DND-41 (cell line): ENCODE measurements around the gene PRKG2.

Experiments used
- ATAC-seq: fragments of 200-7000 bp; cut with Tn5 transposase; 3 replicates; pipeline ENCODE4 v1.9.1; 2021; ENCODE audit warnings: low read depth; ENCODE audit not compliant: insufficient read depth
- DNase-seq: peaks from one replicate; pipeline ENCODE4 v3.0.0-alpha.2; 2020
- H2AFZ ChIP-seq: 2 replicates; pipeline ENCODE4 v1.6.0; 2012; ENCODE audit warnings: low read depth, low read length
- H3K27ac ChIP-seq: 2 replicates; pipeline ENCODE4 v1.5.1; 2012; ENCODE audit warnings: low read length, inconsistent platforms
- H3K27me3 ChIP-seq: fragments of 200-600 bp; sonication (generic); 2 replicates; pipeline ENCODE4 v1.6.0; 2012; ENCODE audit warnings: low read length, mild to moderate bottlenecking, inconsistent platforms; ENCODE audit not compliant: insufficient read depth, poor library complexity
- H3K36me3 ChIP-seq: 2 replicates; pipeline ENCODE4 v1.5.1; 2012; ENCODE audit warnings: low read length, inconsistent platforms; ENCODE audit not compliant: insufficient read depth
- H3K4me1 ChIP-seq: 2 replicates; pipeline ENCODE4 v1.5.1; 2012; ENCODE audit warnings: mild to moderate bottlenecking, low read length; ENCODE audit not compliant: insufficient read depth
- H3K4me2 ChIP-seq: 2 replicates; pipeline ENCODE4 v1.6.0; 2012; ENCODE audit warnings: mild to moderate bottlenecking, moderate library complexity, low read length, inconsistent platforms; ENCODE audit not compliant: insufficient read depth
- H3K4me3 ChIP-seq, 2 experiments: fragments of 200-600 bp in 1 of 2; shearing (Covaris generic) in 1 of 2; 2 replicates each; pipeline ENCODE4 v1.5.1; 2012 to 2016; ENCODE audit warnings: inconsistent platforms in 2 of 2, low read length in 2 of 2, mild to moderate bottlenecking in 2 of 2, low read depth in 1 of 2, moderate library complexity in 1 of 2
- H3K79me2 ChIP-seq: 2 replicates; pipeline ENCODE4 v1.6.0; 2012; ENCODE audit warnings: low read length, inconsistent platforms; ENCODE audit not compliant: insufficient read depth
- H3K9ac ChIP-seq: 2 replicates; pipeline ENCODE4 v1.6.0; 2012; ENCODE audit warnings: low read depth, mild to moderate bottlenecking, inconsistent platforms, low read length, moderate library complexity
- H3K9me3 ChIP-seq: 2 replicates; pipeline ENCODE4 v1.5.1; 2012; ENCODE audit warnings: low read length, moderate library complexity, mild to moderate bottlenecking, inconsistent platforms; ENCODE audit not compliant: insufficient read depth, severe bottlenecking
- H4K20me1 ChIP-seq: 2 replicates; pipeline ENCODE4 v1.6.0; 2012; ENCODE audit warnings: low read length; ENCODE audit not compliant: insufficient read depth
- CTCF ChIP-seq: IDR thresholded peaks from 2 replicates; pipeline ENCODE4 v1.5.1; 2012; ENCODE audit warnings: borderline replicate concordance, low read length, moderate library complexity, mild to moderate bottlenecking; ENCODE audit not compliant: poor library complexity, severe bottlenecking; ENCODE audit errors: extremely low read depth
- EZH2 ChIP-seq: IDR thresholded peaks from 3 replicates; pipeline ENCODE4 v1.6.1; 2012; ENCODE audit warnings: borderline replicate concordance, low read depth, mild to moderate bottlenecking, moderate library complexity, low read length, inconsistent platforms; ENCODE audit not compliant: severe bottlenecking

Gene PRKG2

GRCh38 chr4:81197864-81198524 is 17.0 kb downstream of the PRKG2 start:
- Histone ChIP-seq H3K27ac (no peak overlapping the region), H3K4me2 (no peak overlapping the region), H3K9me3 (no peaks in the 10 kb centered on the region), H3K9ac (no peak overlapping the region), H3K79me2 (no peaks in the 10 kb centered on the region), H3K4me3 (no peak overlapping the region), H3K4me1 (no peaks in the 10 kb centered on the region), H2AFZ (no peak overlapping the region), H3K27me3 (no peaks in the 10 kb centered on the region), H4K20me1 (no peaks in the 10 kb centered on the region), H3K36me3 (no peaks in the 10 kb centered on the region)
- DNase-seq (no peak), ATAC-seq (no peak)
- no peak for TF ChIP-seq EZH2
- TF ChIP-seq CTCF = no peak

- Histone ChIP-seq H3K9me3 (no peaks in the 10 kb centered on the region), H4K20me1 (no peaks in the 10 kb centered on the region), H3K4me3 (no peak overlapping the region), H2AFZ (no peak overlapping the region), H3K27ac (no peak overlapping the region), H3K79me2 (no peaks in the 10 kb centered on the region), H3K4me1 (no peaks in the 10 kb centered on the region), H3K27me3 (no peaks in the 10 kb centered on the region), H3K4me2 (no peak overlapping the region), H3K9ac (no peak overlapping the region), H3K36me3 (no peaks in the 10 kb centered on the region)
- ATAC-seq (no peak), DNase-seq (no peak)
- no peak for TF ChIP-seq EZH2
- no peak for TF ChIP-seq CTCF
These were observed 18.8 kb downstream of the PRKG2 start for GRCh38 chr4:81196126-81196650.

- Histone ChIP-seq H3K4me1 (no peaks in the 10 kb centered on the region), H2AFZ (no peak overlapping the region), H3K27me3 (no peaks in the 10 kb centered on the region), H3K36me3 (no peaks in the 10 kb centered on the region), H3K27ac (no peak overlapping the region), H3K9ac (no peak overlapping the region), H4K20me1 (no peaks in the 10 kb centered on the region), H3K79me2 (no peaks in the 10 kb centered on the region), H3K4me3 (no peak overlapping the region), H3K9me3 (no peaks in the 10 kb centered on the region), H3K4me2 (no peak overlapping the region)
- no peak for TF ChIP-seq CTCF
- no peak for TF ChIP-seq EZH2
- no peak for DNase-seq
- ATAC-seq = no peak
These were observed 19.5 kb downstream of the PRKG2 start for GRCh38 chr4:81195475-81195874.

GRCh38 chr4:81194286-81194685 is 20.7 kb downstream of the PRKG2 start:
- H3K27me3 ChIP-seq = no peaks in the 10 kb centered on the region
- no peaks in the 10 kb centered on the region for H3K9me3 ChIP-seq
- no peaks in the 10 kb centered on the region for H3K4me1 ChIP-seq
- no peak for TF ChIP-seq EZH2
- TF ChIP-seq CTCF = no peak
- H3K9ac ChIP-seq = no peak overlapping the region
- no peak overlapping the region for H2AFZ ChIP-seq
- no peak overlapping the region for H3K4me2 ChIP-seq
- H3K36me3 ChIP-seq = no peaks in the 10 kb centered on the region
- no peak for DNase-seq
- no peaks in the 10 kb centered on the region for H3K79me2 ChIP-seq
- H3K4me3 ChIP-seq = no peak overlapping the region
- no peak overlapping the region for H3K27ac ChIP-seq
- ATAC-seq = no peak
- no peaks in the 10 kb centered on the region for H4K20me1 ChIP-seq
